AG09319 (cell line): ENCODE results near the gene ELMO1.

ENCODE experiments used
- DNase-seq: peaks from one replicate; pipeline ENCODE4 v3.0.0-alpha.2; 2010; ENCODE audit warnings: low read depth; ENCODE audit errors: extremely low read depth
- CTCF ChIP-seq: IDR thresholded peaks from 2 replicates; pipeline ENCODE4 v1.5.1; 2011; ENCODE audit warnings: low read depth, mild to moderate bottlenecking, inconsistent platforms, low read length, moderate library complexity

The ELMO1 gene

GRCh38 chr7:37368540-37368939 is 80.1 kb downstream of the ELMO1 start:
- no peak for DNase-seq
- no peak for TF ChIP-seq CTCF

- TF ChIP-seq CTCF, result no peak
- DNase-seq, result no peak
These were observed 81.7 kb downstream of the ELMO1 start for GRCh38 chr7:37367010-37367409.

GRCh38 chr7:37366445-37366844 is 82.2 kb downstream of the ELMO1 start:
- TF ChIP-seq CTCF, result no peak
- no peak for DNase-seq

DNA sequence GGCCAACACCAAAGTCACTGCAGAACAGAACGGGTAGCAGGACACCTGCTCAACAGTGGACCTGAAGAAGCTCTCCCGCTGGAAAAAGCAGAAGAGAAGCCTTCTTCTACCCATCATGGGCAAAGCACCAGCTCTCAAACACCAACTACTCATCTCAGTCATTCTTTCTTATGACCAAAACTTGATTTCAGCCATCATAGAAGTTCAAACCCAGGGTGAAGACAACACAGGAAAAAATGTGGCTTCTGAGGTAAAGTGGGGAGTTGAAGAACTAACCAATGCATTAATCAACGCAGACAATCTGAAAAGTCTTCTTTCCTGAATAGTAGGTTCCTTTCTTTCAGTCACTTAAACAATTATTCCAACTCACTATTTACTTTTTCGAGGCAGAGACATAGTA is 83.3 kb downstream of the ELMO1 start:
- TF ChIP-seq CTCF, result no peak
- DNase-seq, result no peak

DNA sequence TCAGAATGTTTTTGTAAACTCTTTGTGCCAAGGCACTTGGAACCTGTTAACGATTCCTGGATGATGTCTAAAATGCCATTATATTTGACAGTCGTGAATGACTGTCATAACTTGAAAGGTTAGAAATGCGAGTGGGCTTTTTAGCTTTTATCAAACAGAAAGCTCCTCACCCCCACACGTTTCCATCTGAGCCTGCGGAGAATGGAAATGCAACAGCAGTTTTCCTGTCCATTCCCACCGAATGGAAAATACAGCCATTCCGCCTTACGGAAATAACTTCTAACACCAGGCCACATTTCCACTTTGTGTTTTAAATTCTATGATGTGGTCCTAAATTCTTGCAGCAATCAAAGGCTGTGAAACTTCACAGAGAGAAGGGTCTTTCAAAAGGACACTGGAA is 83.8 kb downstream of the ELMO1 start:
- TF ChIP-seq CTCF, result no peak
- DNase-seq, result no peak

- TF ChIP-seq CTCF, result no peak
- DNase-seq, result no peak
These were observed 84.8 kb downstream of the ELMO1 start for GRCh38 chr7:37363536-37364491.

DNA sequence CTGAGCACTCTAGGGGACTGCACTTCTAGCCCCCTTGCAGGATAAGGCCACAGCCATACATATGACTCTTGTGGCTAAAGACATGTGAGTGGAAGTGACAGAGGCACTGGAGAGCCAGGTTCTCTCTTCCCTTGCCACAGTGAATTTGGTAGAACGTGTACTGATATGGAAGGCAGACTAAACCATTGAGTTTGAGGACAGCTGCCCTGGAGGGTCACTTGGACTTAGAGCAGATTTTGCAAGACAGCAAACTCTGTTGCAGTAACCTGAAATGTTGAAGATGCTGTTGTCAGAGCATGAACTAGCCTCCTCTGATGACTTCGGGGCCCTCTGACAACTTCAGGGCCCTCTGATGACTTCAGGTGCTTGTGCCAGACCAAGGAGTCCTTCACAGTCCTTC is 85.9 kb downstream of the ELMO1 start:
- no peak for TF ChIP-seq CTCF
- DNase-seq, result no peak
